Smooth muscle cell (in vitro differentiated cells): Measurements from ENCODE around the gene RPP38. TPM values are rescaled to one million over a fixed set of nuclear protein-coding genes. Genes with fewer than 3 reads are reported as not detected.

Source experiments
- DNase-seq: peaks from one replicate; lab custom pipeline; 2025; ENCODE audit not compliant: unreplicated experiment; lab: John Stamatoyannopoulos, UW
- H2AFZ ChIP-seq: fragments of 200-600 bp; sonication (generic); 2 replicates; pipeline ENCODE4 v1.6.0; 2016; ENCODE audit warnings: antibody characterized with exemption, low read depth, mild to moderate bottlenecking
- H3F3A ChIP-seq: fragments of 200-600 bp; sonication (generic); 2 replicates; pipeline ENCODE4 v1.6.0; 2017; ENCODE audit warnings: antibody characterized with exemption, low read depth
- H3K27ac ChIP-seq: fragments of 200-600 bp; sonication (generic); 2 replicates; pipeline ENCODE4 v1.5.1; 2016; ENCODE audit warnings: low read depth, mild to moderate bottlenecking
- H3K27me3 ChIP-seq: fragments of 200-600 bp; sonication (generic); 2 replicates; pipeline ENCODE4 v1.6.1; 2016; ENCODE audit warnings: low read depth, mild to moderate bottlenecking
- H3K36me3 ChIP-seq: fragments of 200-600 bp; sonication (generic); 2 replicates; pipeline ENCODE4 v1.5.1; 2016; ENCODE audit warnings: low read depth
- H3K4me1 ChIP-seq: fragments of 200-600 bp; sonication (generic); 2 replicates; pipeline ENCODE4 v1.5.1; 2016; ENCODE audit warnings: low read depth
- H3K4me2 ChIP-seq: fragments of 200-600 bp; sonication (generic); 2 replicates; pipeline ENCODE4 v1.6.0; 2016; ENCODE audit warnings: mild to moderate bottlenecking
- H3K4me3 ChIP-seq: fragments of 200-600 bp; sonication (generic); 2 replicates; pipeline ENCODE4 v1.5.1; 2016; ENCODE audit warnings: mild to moderate bottlenecking
- H3K79me2 ChIP-seq: fragments of 200-600 bp; sonication (generic); 2 replicates; pipeline ENCODE4 v1.6.0; 2016; ENCODE audit warnings: low read depth, mild to moderate bottlenecking
- H3K9ac ChIP-seq: fragments of 200-600 bp; sonication (generic); 2 replicates; pipeline ENCODE4 v1.6.0; 2016; ENCODE audit warnings: low read depth
- H3K9me3 ChIP-seq: fragments of 200-600 bp; sonication (generic); replicated peaks from 2 replicates; pipeline ENCODE4 v1.5.1; 2016; ENCODE audit warnings: low read depth
- H4K20me1 ChIP-seq: fragments of 200-600 bp; sonication (generic); 2 replicates; pipeline ENCODE4 v1.6.0; 2016; ENCODE audit warnings: low read depth
- CTCF ChIP-seq: fragments of 200-600 bp; sonication (generic); IDR thresholded peaks from 2 replicates; pipeline ENCODE4 v1.5.1; 2017; ENCODE audit warnings: borderline replicate concordance, mild to moderate bottlenecking, antibody characterized with exemption; ENCODE audit not compliant: insufficient read depth, poor library complexity, severe bottlenecking
- WGBS: methylation state at CpG from one replicate; pipeline ENCODE4 v1.1.7; 2016; ENCODE audit warnings: low lambda C conversion rate; 5-methylcytosine and 5-hydroxymethylcytosine counted together
- polyA plus RNA-seq: library from polyadenylated mRNA; unstranded; fragments of >200 nt; fragmentation: Nextera tagmentation; extraction: Ambion mirVana; gene quantifications from 2 replicates; pipeline ENCODE4 v1.2.1, GENCODE V29; 2016
- total RNA-seq: library from RNA; depleted of rRNA; stranded (reverse); fragments of >200 nt; gene quantifications from 2 replicates; pipeline ENCODE4 v1.2.3, GENCODE V29; 2014

Gene RPP38
- total and polyA plus RNA-seq, 2 experiments from 2014 or later = 12.3 to 23.2 TPM

GRCh38 chr10:15116225-15116624 is 19.1 kb downstream of the RPP38 start:
- no peaks in the 10 kb centered on the region for H4K20me1 ChIP-seq
- no peak overlapping the region for H3K27ac ChIP-seq
- peaks cover 5% of the 10 kb centered on the region for H3K9me3 ChIP-seq
- H3K9ac ChIP-seq = no peak overlapping the region
- DNase-seq = no peak
- no peak for TF ChIP-seq CTCF
- H3K4me1 ChIP-seq = no peaks in the 10 kb centered on the region
- no peaks in the 10 kb centered on the region for H3K27me3 ChIP-seq
- H3K4me2 ChIP-seq = no peak overlapping the region
- H3K36me3 ChIP-seq = peaks cover 10% of the 10 kb centered on the region
- no peaks in the 10 kb centered on the region for H3F3A ChIP-seq
- no peak overlapping the region for H3K4me3 ChIP-seq
- 98% methylated on average over 5 of the region's 5 CpGs for WGBS
- no peak overlapping the region for H2AFZ ChIP-seq
- no peaks in the 10 kb centered on the region for H3K79me2 ChIP-seq

GRCh38 chr10:15118615-15119014 is 21.5 kb downstream of the RPP38 start:
- TF ChIP-seq CTCF = no peak
- H3K4me2 ChIP-seq = no peak overlapping the region
- H3F3A ChIP-seq = no peaks in the 10 kb centered on the region
- H3K27me3 ChIP-seq = no peaks in the 10 kb centered on the region
- H3K4me1 ChIP-seq = no peaks in the 10 kb centered on the region
- H3K9ac ChIP-seq = no peak overlapping the region
- no peak for DNase-seq
- H3K36me3 ChIP-seq = peaks cover 10% of the 10 kb centered on the region
- no peaks in the 10 kb centered on the region for H3K79me2 ChIP-seq
- H3K9me3 ChIP-seq = peaks cover 5% of the 10 kb centered on the region
- no peak overlapping the region for H3K27ac ChIP-seq
- H2AFZ ChIP-seq = no peak overlapping the region
- no peaks in the 10 kb centered on the region for H4K20me1 ChIP-seq
- 90% methylated on average over 1 of the region's 1 CpG for WGBS
- H3K4me3 ChIP-seq = no peak overlapping the region

- no peak for TF ChIP-seq CTCF
- H3K4me2 ChIP-seq = no peak overlapping the region
- H3K9me3 ChIP-seq = peaks cover 5% of the 10 kb centered on the region
- H3K79me2 ChIP-seq = no peaks in the 10 kb centered on the region
- H3F3A ChIP-seq = no peaks in the 10 kb centered on the region
- no peak overlapping the region for H2AFZ ChIP-seq
- no peak overlapping the region for H3K27ac ChIP-seq
- WGBS = 97% methylated on average over 5 of the region's 5 CpGs
- H4K20me1 ChIP-seq = no peaks in the 10 kb centered on the region
- H3K4me1 ChIP-seq = no peaks in the 10 kb centered on the region
- no peaks in the 10 kb centered on the region for H3K27me3 ChIP-seq
- DNase-seq = no peak
- H3K9ac ChIP-seq = no peak overlapping the region
- peaks cover 10% of the 10 kb centered on the region for H3K36me3 ChIP-seq
- H3K4me3 ChIP-seq = no peak overlapping the region
These were observed 23.4 kb downstream of the RPP38 start for GRCh38 chr10:15120523-15120922.

GRCh38 chr10:15121707-15122106 is 24.6 kb downstream of the RPP38 start:
- Histone ChIP-seq H2AFZ (no peak overlapping the region), H3K9me3 (no peaks in the 10 kb centered on the region), H3K9ac (no peak overlapping the region), H3K79me2 (no peaks in the 10 kb centered on the region), H3F3A (no peaks in the 10 kb centered on the region), H3K36me3 (peaks cover 9% of the 10 kb centered on the region), H3K4me1 (no peaks in the 10 kb centered on the region), H3K4me3 (no peak overlapping the region), H4K20me1 (no peaks in the 10 kb centered on the region), H3K27ac (no peak overlapping the region), H3K27me3 (no peaks in the 10 kb centered on the region), H3K4me2 (no peak overlapping the region)
- no peak for TF ChIP-seq CTCF
- no peak for DNase-seq
- 100% methylated on average over 1 of the region's 1 CpG for WGBS
